HEK293 (cell line): ENCODE results near the gene BAIAP2L2.
A peak's percentile ranks its signal among the peaks of the same experiment; 100 is the strongest.

Experiments used
- CTCF ChIP-seq: fragments of 450-650 bp; formaldehyde crosslinking; IDR thresholded peaks from 2 replicates; pipeline ENCODE4 v1.5.1; 2016; ENCODE audit warnings: missing biosample characterization, missing genetic modification characterization
- TRIM28 ChIP-seq: IDR thresholded peaks from 2 replicates; pipeline ENCODE4 v1.6.1; 2011; ENCODE audit warnings: low read length, control low read depth, borderline replicate concordance
- ZNF707 ChIP-seq: fragments of 450-650 bp; formaldehyde crosslinking; IDR thresholded peaks from 2 replicates; pipeline ENCODE4 v1.5.1; 2016; ENCODE audit warnings: missing biosample characterization, missing genetic modification characterization
- TF ChIP-seq, protein P1 (sequence below): sonication (generic); formaldehyde crosslinking; IDR thresholded peaks from 2 replicates; pipeline ENCODE4 v1.8.1; 2022; ENCODE audit warnings: mild to moderate bottlenecking, moderate library complexity, missing genetic modification reagents
- TF ChIP-seq, protein P2 (sequence below): fragments of 450-650 bp; formaldehyde crosslinking; IDR thresholded peaks from 2 replicates; pipeline ENCODE4 v1.5.1; 2016; ENCODE audit warnings: missing biosample characterization, missing genetic modification characterization

DNA sequence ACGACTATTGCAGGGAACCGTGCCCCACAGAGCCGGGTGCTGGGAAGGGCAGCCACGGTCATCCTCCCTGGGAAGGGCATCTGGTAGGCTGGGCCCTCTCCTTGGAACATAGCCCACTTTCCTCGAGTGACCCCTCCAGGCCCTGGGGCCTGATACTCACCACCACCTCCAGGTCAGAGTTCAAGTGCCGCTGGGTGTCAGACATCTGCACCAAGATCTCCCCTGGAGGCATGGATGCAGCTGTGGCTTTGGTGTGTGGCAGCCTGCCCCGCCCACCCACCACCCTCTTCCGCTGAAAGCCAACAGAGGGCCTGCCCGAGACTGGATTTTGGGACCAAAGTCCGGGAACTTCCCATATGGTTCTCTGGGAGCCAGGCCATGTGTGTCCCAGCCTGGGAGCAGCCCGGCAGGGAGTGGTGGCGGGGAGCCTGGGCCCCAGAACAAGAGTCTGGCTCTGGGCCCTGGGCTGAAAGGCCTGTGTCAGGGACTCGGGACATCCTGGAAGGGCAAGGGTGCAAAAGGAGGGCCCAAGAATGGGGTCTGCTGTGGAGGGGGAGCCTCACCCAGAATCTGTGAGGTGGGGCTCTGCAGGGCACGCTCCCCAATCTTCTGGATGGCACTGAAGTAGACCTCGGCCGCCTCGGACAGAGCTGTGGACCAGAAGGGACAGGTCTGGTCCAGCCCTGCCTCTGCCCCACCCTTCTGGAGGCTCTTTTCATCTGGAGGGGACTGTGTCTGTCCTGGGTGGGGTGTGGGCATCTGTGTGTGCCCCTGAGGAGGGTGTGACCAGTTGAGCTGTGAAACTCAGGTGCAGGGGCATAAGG, 2.6 kb downstream of the BAIAP2L2 start:
- TF ChIP-seq CTCF (tag by site-specific recombination) (no peak), ZNF707 (tag by site-specific recombination) (no peak), TRIM28 (no peak)
- TF ChIP-seq, protein P1, sequence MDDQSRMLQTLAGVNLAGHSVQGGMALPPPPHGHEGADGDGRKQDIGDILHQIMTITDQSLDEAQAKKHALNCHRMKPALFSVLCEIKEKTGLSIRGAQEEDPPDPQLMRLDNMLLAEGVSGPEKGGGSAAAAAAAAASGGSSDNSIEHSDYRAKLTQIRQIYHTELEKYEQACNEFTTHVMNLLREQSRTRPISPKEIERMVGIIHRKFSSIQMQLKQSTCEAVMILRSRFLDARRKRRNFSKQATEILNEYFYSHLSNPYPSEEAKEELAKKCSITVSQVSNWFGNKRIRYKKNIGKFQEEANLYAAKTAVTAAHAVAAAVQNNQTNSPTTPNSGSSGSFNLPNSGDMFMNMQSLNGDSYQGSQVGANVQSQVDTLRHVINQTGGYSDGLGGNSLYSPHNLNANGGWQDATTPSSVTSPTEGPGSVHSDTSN (CRISPR knock-in tag), result no peak
- TF ChIP-seq, protein P2, sequence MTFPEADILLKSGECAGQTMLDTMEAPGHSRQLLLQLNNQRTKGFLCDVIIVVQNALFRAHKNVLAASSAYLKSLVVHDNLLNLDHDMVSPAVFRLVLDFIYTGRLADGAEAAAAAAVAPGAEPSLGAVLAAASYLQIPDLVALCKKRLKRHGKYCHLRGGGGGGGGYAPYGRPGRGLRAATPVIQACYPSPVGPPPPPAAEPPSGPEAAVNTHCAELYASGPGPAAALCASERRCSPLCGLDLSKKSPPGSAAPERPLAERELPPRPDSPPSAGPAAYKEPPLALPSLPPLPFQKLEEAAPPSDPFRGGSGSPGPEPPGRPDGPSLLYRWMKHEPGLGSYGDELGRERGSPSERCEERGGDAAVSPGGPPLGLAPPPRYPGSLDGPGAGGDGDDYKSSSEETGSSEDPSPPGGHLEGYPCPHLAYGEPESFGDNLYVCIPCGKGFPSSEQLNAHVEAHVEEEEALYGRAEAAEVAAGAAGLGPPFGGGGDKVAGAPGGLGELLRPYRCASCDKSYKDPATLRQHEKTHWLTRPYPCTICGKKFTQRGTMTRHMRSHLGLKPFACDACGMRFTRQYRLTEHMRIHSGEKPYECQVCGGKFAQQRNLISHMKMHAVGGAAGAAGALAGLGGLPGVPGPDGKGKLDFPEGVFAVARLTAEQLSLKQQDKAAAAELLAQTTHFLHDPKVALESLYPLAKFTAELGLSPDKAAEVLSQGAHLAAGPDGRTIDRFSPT, result 0 out of 2 replicates have a peak, but pooled peaks have one; percentile 34
